ENCODE results near the gene AGBL4.
"Not testable (repeated sequence)": the region's sequence is repeated elsewhere in the genome, so short reads cannot be mapped to it uniquely, and the experiment has no call there.

Gene AGBL4

GRCh38 chr1:48563021-48563420, 1460.7 kb downstream of the AGBL4 start:
- no peak for DNase-seq

- no peak for DNase-seq
Measured at GRCh38 chr1:48561444-48561843, 1462.3 kb downstream of the AGBL4 start.

- DNase-seq: no peak
Measured at GRCh38 chr1:48560577-48560976, 1463.2 kb downstream of the AGBL4 start.

- DNase-seq: no peak
Measured at GRCh38 chr1:48560116-48560515, 1463.6 kb downstream of the AGBL4 start.

GRCh38 chr1:48558366-48558765, 1465.4 kb downstream of the AGBL4 start:
- no peak for DNase-seq

- DNase-seq: no peak
Measured at GRCh38 chr1:48556186-48556850, 1467.4 kb downstream of the AGBL4 start.

GRCh38 chr1:48555271-48555670, 1468.5 kb downstream of the AGBL4 start:
- DNase-seq: no peak

GRCh38 chr1:48552903-48553606, 1470.7 kb downstream of the AGBL4 start:
- no peak for DNase-seq

GRCh38 chr1:48552420-48552819, 1471.3 kb downstream of the AGBL4 start:
- DNase-seq: peak; percentile 9

- no peak for DNase-seq
Measured at GRCh38 chr1:48548985-48549384, 1474.8 kb downstream of the AGBL4 start.

- peak; percentile 10 for DNase-seq
Measured at GRCh38 chr1:48547561-48548220, 1476.1 kb downstream of the AGBL4 start.

GRCh38 chr1:48543854-48544253, 1479.9 kb downstream of the AGBL4 start:
- DNase-seq: no peak

- DNase-seq: no peak
Measured at GRCh38 chr1:48540587-48540986, 1483.2 kb downstream of the AGBL4 start.

- no peak for DNase-seq
Measured at GRCh38 chr1:48536477-48536876, 1487.3 kb downstream of the AGBL4 start.

- DNase-seq: no peak
Measured at GRCh38 chr1:48532976-48533375, 1490.8 kb downstream of the AGBL4 start.

- peak; percentile 86 for DNase-seq
Measured at GRCh38 chr1:48530727-48531351, 1492.9 kb downstream of the AGBL4 start.

- no peak for DNase-seq
Measured at GRCh38 chr1:48527051-48527450, 1496.7 kb downstream of the AGBL4 start.

- DNase-seq: peak; percentile 76
Measured at GRCh38 chr1:48526008-48526710, 1497.6 kb downstream of the AGBL4 start.

GRCh38 chr1:48524892-48525467, 1498.8 kb downstream of the AGBL4 start:
- DNase-seq: no peak

GRCh38 chr1:48523558-48523957, 1500.2 kb downstream of the AGBL4 start:
- no peak for DNase-seq

- DNase-seq: not testable (repeated sequence)
Measured at GRCh38 chr1:48519896-48520295, 1503.9 kb downstream of the AGBL4 start.

- no peak for DNase-seq
Measured at GRCh38 chr1:48506870-48507269, 1516.9 kb downstream of the AGBL4 start.
